ENCODE data around the gene MAP1LC3C. TPM values are rescaled to one million over a fixed set of nuclear protein-coding genes. Genes with fewer than 3 reads are reported as not detected.

Gene MAP1LC3C
- 1 to 10 TPM in 6 of 7 donors, under 1 TPM in 1; 0.67 to 6.1 (median 1.8) TPM for total RNA-seq
- polyA plus RNA-seq, result 1 to 10 TPM; 2.0 to 4.3 TPM
- long read RNA-seq, donor 1, partial matches to known transcripts, result 3 of 6 reads
- long read RNA-seq, donor 1, other reads (novel, unspliced or antisense), result 3 of 6 reads
- long read RNA-seq, donor 2, result 0 reads
- long read RNA-seq, donor 3, partial matches to known transcripts, result 1 of 2 reads
- long read RNA-seq, donor 3, other reads (novel, unspliced or antisense), result 0 of 2 reads

DNA sequence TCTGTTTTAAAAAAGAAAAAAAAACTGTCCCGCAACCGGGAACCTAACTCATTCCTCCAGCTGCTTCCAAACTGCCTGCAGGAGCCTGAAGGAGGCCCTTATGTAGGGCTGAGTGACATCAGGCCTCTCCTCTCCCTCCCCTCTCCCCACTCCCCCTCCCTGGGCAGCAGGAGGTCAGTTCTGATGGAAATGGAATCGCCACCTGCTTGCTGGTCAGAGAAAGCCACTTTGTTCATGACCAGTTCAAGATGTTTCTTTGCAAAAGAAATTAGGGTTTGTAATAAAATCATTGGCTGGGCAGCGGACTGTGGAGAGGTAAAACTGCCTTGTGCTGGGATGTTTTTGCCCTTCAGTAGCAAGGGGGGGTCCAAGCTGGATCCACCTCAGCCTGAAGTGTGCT, at the start of gene MAP1LC3C:
TSS of gene MAP1LC3C (minus strand) at position 73 of the 400 bp plus-strand sequence. CDS start 90 bp downstream, outside the sequence.
- Histone ChIP-seq H3K9me3 (no peaks in the 10 kb centered on the region), H3K27ac (peak within 1 kb of the TSS in 1 of 2 donors; percentile 36), H3K4me3 (peak within 1 kb of the TSS; percentile 12), H3K36me3 (no peaks in the 10 kb centered on the region), H3K27me3 (no peaks in the 10 kb centered on the region), H3K4me1 (ENCODE audit: insufficient read depth) (no peaks in the 10 kb centered on the region)
- TF ChIP-seq POLR2A (IDR thresholded peaks at IDR 0.05) (no peak), EP300 (IDR thresholded peaks at IDR 0.05) (no peak)
- TF ChIP-seq, protein P1, sequence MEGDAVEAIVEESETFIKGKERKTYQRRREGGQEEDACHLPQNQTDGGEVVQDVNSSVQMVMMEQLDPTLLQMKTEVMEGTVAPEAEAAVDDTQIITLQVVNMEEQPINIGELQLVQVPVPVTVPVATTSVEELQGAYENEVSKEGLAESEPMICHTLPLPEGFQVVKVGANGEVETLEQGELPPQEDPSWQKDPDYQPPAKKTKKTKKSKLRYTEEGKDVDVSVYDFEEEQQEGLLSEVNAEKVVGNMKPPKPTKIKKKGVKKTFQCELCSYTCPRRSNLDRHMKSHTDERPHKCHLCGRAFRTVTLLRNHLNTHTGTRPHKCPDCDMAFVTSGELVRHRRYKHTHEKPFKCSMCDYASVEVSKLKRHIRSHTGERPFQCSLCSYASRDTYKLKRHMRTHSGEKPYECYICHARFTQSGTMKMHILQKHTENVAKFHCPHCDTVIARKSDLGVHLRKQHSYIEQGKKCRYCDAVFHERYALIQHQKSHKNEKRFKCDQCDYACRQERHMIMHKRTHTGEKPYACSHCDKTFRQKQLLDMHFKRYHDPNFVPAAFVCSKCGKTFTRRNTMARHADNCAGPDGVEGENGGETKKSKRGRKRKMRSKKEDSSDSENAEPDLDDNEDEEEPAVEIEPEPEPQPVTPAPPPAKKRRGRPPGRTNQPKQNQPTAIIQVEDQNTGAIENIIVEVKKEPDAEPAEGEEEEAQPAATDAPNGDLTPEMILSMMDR (IDR thresholded peaks at IDR 0.05), result no peak
- 30 to 38% (median 37%) methylated on average over 4 of the region's 4 CpGs for WGBS, 3 donors
- intact Hi-C loops (cut with DNase I), result loop anchor here in 2 of 4 donors (10.0 kb wide), 1 partner anchor 94 kb away; no protein-coding TSS in a partner anchor
- no peak for DNase-seq

DNA sequence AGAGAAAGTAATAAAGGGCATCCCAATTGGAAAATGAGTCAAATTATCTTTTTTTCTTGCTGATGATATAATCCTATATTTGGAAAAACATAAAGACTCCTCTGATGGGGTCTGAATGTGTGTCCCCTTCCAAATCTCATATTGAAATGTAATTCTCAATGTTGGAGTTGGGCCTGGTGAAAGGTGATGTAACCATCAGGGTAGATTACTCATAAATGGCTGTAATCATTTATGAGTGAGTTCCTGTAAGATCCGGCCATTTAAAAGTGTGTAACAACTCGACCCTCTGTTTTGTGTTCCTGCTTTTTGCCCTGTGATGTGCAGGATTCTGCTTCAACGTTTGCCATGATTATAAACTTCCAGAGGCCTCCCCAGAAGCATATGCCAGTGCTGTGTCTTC, 44.3 kb upstream of the MAP1LC3C start:
- no peaks in the 10 kb centered on the region for H3K4me1 ChIP-seq (ENCODE audit: insufficient read depth)
- H3K27ac ChIP-seq, result no peak overlapping the region
- H3K9me3 ChIP-seq, result peaks cover 0 to 6% of the 10 kb centered on the region in 2 donors
- DNase-seq, result no peak
- H3K4me3 ChIP-seq, result no peak overlapping the region
- intact Hi-C loops (cut with DNase I), result no loop called here
- TF ChIP-seq POLR2A (IDR thresholded peaks at IDR 0.05) (no peak), EP300 (IDR thresholded peaks at IDR 0.05) (no peak)
- TF ChIP-seq, protein P1 (IDR thresholded peaks at IDR 0.05), result no peak
- H3K36me3 ChIP-seq, result no peaks in the 10 kb centered on the region
- WGBS, 3 donors, result 50 to 56% (median 52%) methylated on average over 3 of the region's 3 CpGs
- no peaks in the 10 kb centered on the region for H3K27me3 ChIP-seq

DNA sequence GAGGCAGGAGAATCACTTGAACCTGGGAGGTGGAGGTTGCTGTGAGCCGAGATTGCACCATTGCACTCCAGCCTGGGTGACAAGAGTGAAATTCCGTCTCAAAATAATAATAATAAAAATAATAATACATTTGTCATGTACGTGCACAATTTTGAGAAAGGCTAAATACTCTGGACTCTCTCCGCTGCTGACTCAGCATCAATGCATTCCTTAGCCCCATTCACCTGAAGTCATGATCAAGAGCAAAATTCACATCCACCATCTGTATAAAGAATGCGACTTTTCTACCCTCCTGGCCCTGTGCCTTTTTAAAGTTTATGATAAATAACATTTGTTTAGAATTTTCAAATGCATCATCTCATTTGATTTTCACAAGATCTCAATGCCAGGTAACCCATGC, 35.5 kb upstream of the MAP1LC3C start:
- Histone ChIP-seq H3K4me3 (no peak overlapping the region), H3K9me3 (no peaks in the 10 kb centered on the region), H3K27ac (no peak overlapping the region), H3K4me1 (ENCODE audit: insufficient read depth) (peaks cover 2% of the 10 kb centered on the region), H3K36me3 (no peaks in the 10 kb centered on the region), H3K27me3 (no peaks in the 10 kb centered on the region)
- intact Hi-C loops (cut with DNase I), result no loop called here
- 89 to 92% (median 89%) methylated on average over 5 of the region's 5 CpGs for WGBS, 3 donors
- TF ChIP-seq POLR2A (IDR thresholded peaks at IDR 0.05) (no peak), EP300 (IDR thresholded peaks at IDR 0.05) (no peak)
- TF ChIP-seq, protein P1 (IDR thresholded peaks at IDR 0.05), result no peak
- DNase-seq, result no peak

DNA sequence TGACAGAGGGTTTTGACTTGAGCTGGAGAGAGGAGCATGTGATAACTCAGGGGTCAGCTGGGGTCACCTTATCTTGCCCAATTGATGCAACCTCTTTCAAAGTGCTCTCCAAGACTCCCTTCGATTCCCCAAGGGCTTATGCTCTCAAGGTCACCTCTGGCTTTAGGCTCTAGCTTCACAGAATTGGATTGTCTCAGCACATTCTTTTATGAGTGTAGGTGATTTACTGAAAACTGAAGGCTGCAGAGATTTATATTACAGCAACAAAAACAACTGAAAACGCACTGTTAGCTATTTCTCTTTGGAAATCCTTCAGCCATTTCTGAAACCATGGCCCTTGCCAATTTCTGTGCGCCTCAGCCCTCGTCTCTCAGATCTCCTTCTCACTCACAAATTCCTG, 34.5 kb upstream of the MAP1LC3C start:
- peak in 4 of 5 donors; percentile 26 to 76 (median 55) for DNase-seq
- peaks cover 2% of the 10 kb centered on the region for H3K4me1 ChIP-seq (ENCODE audit: insufficient read depth)
- WGBS, 3 donors, result 3 to 4% (median 3%) methylated on average over 4 of the region's 4 CpGs
- H3K9me3 ChIP-seq, result no peaks in the 10 kb centered on the region
- H3K4me3 ChIP-seq, result no peak overlapping the region
- no peaks in the 10 kb centered on the region for H3K27me3 ChIP-seq
- H3K27ac ChIP-seq, result peak overlapping the region in 1 of 2 donors; percentile 23
- H3K36me3 ChIP-seq, result no peaks in the 10 kb centered on the region
- intact Hi-C loops (cut with DNase I), result no loop called here
- TF ChIP-seq, protein P1 (IDR thresholded peaks at IDR 0.05), result no peak
- TF ChIP-seq POLR2A (IDR thresholded peaks at IDR 0.05), result no peak
- no peak for TF ChIP-seq EP300 (IDR thresholded peaks at IDR 0.05)
